ENCODE results near the gene PRR22.

GRCh38 chr19:5804516-5805461, 20.2 kb upstream of the PRR22 start, which contains the start of gene NRTN:
- TF ChIP-seq CTCF (IDR thresholded peaks at IDR 0.05; ENCODE audit: extremely low read depth in 1 of 2, insufficient read depth in 1 of 2, low read depth in 1 of 2, low read length in 2 of 2) (no peak), EZH2 (IDR thresholded peaks at IDR 0.05; ENCODE audit: borderline replicate concordance, low read depth, low read length, severe bottlenecking) (no peak), POLR2AphosphoS5 (IDR thresholded peaks at IDR 0.05; ENCODE audit: insufficient read depth, low read depth, low read length) (no peak), JUN (IDR thresholded peaks at IDR 0.05; ENCODE audit: borderline replicate concordance, insufficient read depth, insufficient read length, low read depth) (no peak)

All from endothelial cell of umbilical vein (primary cell).